Erythroblast (primary cell): ENCODE data around the gene ELOVL2.

Experiments used
- DNase-seq, 2 experiments: peaks; one replicate each; lab custom pipeline; 2025; lab: John Stamatoyannopoulos, UW
- GATA1 ChIP-seq: IDR thresholded peaks from 2 replicates; pipeline ENCODE4 v1.6.1; 2011; ENCODE audit warnings: low read depth, mild to moderate bottlenecking, control low read depth, low read length, moderate library complexity
- POLR2A ChIP-seq: IDR thresholded peaks from 2 replicates; pipeline ENCODE4 v1.6.1; 2011; ENCODE audit warnings: mild to moderate bottlenecking, low read length

The ELOVL2 gene

DNA sequence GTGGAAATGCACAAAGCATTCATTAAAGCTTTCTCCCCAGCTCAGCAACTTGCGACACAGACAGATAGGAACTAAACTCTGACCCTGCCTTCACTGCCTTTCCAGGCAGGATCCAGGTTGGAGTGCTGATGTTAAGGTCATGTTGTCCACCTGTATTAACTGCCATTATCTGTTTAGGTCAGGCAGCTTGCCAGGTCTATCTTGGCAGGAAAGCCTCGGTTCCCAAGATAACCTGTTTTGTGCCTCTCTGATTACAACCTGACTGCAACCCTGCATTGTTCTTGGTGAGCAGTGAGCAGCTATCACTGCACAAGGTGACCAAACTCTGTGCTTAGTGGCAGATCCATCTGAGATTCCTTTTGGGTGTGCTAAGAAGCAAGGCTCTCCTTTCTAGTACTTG is 23.2 kb upstream of the ELOVL2 start:
- TF ChIP-seq GATA1 (no peak), POLR2A (no peak)
- DNase-seq = peak in 1 of 2 experiments; percentile 7

DNA sequence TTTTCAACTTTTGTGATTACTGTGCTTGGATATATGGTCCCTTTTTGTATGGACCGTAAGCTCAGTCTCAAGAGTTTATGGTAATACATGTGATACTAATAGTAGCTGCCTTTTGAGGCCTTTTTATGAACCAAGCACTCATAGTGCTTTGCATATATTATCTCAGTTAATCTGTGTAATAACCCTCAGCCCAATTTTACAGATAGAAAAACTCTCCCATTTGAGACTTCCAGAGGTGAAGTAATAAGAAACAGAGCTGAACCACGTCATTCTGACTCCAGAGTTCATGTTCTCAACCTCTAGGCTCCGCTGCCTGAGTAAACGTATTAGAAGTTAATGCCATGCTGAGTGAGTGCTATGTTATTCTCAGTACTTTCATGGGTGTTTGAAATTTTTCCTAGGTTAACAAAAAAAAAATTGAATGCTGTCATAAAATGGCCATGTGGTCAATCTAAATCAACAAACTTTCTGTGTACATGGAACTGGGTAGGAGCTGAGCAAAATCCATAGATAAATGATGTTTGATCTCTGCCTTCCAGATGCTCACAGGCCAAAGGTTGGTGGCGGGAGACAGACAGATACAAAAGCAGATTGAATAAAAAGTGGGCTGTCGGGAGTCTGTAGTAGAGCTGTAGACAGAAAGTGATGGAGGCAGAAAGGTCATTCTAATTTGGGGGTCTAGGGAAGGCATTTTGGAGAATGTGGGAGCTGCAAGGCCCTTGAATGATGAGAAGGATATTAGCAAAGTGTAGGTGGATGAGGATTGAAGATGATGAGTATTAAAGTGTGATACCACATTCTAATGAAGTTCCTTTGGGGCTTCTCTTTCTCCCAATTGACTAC is 22.6 kb upstream of the ELOVL2 start:
- no peak for DNase-seq
- no peak for TF ChIP-seq GATA1
- no peak for TF ChIP-seq POLR2A

DNA sequence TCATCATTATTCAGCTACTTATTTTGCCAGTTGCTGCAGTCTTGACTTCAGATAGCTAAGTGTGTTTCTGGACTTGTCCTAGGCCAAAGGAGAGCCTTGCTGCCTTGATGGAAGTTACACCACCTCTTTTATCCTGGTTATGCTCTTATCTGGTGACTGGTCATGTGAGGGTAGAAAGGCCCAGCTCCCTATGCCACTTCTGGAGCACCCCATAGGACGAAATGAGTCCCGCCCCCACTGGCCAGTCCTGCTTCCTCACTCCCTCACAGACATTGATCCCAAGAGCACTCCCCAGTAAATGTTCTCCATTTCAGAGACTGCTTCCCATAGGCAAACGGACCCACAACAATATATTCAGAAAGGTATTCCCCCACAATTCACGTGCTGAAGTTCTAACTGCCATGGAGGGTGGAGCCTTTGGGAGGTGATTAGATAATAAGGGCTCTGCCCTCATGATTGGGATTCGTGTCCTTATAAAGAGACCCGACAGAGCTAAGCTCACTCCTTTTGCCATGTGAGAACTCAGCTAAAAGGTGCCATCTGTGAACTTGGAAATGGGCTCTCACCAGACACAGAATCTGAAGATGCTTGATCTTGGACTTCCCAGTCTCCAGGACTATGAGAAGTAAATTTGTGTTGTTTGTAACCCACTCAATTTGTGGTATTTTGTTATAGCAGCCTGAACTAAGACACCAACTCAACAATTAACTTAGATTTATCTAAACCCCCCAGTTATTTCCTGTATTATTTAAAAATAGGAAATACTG is 21.5 kb upstream of the ELOVL2 start:
- DNase-seq = peak in 1 of 2 experiments; percentile 23
- TF ChIP-seq POLR2A (no peak), GATA1 (no peak)

- TF ChIP-seq POLR2A (no peak), GATA1 (no peak)
- DNase-seq = no peak
Observed at GRCh38 chr6:11064836-11065235, 20.7 kb upstream of the ELOVL2 start.

- TF ChIP-seq GATA1 = no peak
- no peak for TF ChIP-seq POLR2A
- peak in 1 of 2 experiments; percentile 63 for DNase-seq
Observed at GRCh38 chr6:11062715-11063114, 18.6 kb upstream of the ELOVL2 start.

- DNase-seq = no peak
- TF ChIP-seq POLR2A (no peak), GATA1 (no peak)
Observed at GRCh38 chr6:11062083-11062482, 18.0 kb upstream of the ELOVL2 start.

GRCh38 chr6:11058406-11058805 is 14.3 kb upstream of the ELOVL2 start:
- no peak for TF ChIP-seq POLR2A
- TF ChIP-seq GATA1 = no peak
- no peak for DNase-seq

GRCh38 chr6:11056871-11057270 is 12.8 kb upstream of the ELOVL2 start:
- no peak for TF ChIP-seq GATA1
- TF ChIP-seq POLR2A = no peak
- no peak for DNase-seq

- TF ChIP-seq GATA1 (no peak), POLR2A (no peak)
- DNase-seq = no peak
Observed at GRCh38 chr6:11055127-11055627, 11.1 kb upstream of the ELOVL2 start.

DNA sequence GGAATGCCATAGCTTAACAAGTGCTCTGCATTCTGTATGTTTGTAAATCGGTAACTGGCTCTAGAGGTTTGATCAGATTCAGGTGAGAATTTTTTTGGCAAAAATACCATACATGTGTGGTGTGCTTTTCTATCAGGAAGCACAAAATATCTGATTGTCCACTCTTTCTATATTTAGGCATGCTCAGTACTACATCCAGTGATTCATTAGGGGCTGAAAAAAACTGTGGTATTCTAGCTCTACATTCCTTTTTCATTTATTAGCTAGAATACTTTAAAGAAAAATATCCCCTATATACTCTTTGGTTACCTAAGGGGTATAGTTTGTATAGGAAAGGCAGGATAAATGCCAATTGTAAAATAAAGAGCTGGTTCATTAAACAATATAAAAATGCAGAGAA is 10.6 kb upstream of the ELOVL2 start:
- no peak for DNase-seq
- TF ChIP-seq GATA1 = no peak
- TF ChIP-seq POLR2A = no peak

GRCh38 chr6:11053307-11053706 is 9.2 kb upstream of the ELOVL2 start:
- DNase-seq = no peak
- no peak for TF ChIP-seq GATA1
- no peak for TF ChIP-seq POLR2A

DNA sequence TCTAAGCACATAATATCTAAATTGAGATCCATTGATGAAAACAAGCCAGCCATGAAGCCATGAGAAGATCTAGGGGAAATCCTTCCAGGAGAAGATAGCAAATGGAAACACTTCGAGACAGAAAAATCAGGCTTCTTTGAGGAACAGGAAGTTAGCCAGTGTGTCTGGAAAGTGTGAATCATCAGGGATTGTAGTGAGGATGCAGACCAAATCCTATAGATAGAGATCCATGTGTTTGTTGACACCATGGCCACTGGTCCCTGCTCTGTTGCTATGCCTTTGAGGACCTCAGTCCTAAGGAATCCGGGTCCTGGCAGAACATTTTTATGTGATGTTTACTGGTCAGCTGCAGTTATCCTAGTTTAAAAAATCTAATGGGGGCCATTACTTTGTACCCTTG is 6.6 kb upstream of the ELOVL2 start:
- no peak for DNase-seq
- no peak for TF ChIP-seq GATA1
- no peak for TF ChIP-seq POLR2A

GRCh38 chr6:11044712-11045167 is 635 bp upstream of the ELOVL2 start:
- no peak for TF ChIP-seq POLR2A
- no peak for DNase-seq
